CD4-positive, alpha-beta memory T cell (primary cell): ENCODE measurements around the gene OR8J3. TPM values are rescaled to one million over a fixed set of nuclear protein-coding genes. Genes with fewer than 3 reads are reported as not detected.

Experiments
- CTCF ChIA-PET: fragments of 350-600 bp; sonication (Branson Sonifier 250); formaldehyde crosslinking; loops from one replicate; lab custom pipeline; 2021; ENCODE audit warnings: inconsistent platforms; ENCODE audit not compliant: partially characterized antibody; lab: Charles Lee
- POLR2A ChIA-PET: fragments of 350-600 bp; sonication (Branson Sonifier 250); formaldehyde crosslinking; loops from one replicate; lab custom pipeline; 2021; ENCODE audit not compliant: partially characterized antibody; lab: Charles Lee
- DNase-seq, 5 donors: peaks; one replicate each; pipeline versions ENCODE4 v3.0.0 to v3.0.0-alpha.2; 2020 to 2022; ENCODE audit warnings: mixed read lengths in 1 of 5
- H3K27ac ChIP-seq: one replicate; pipeline ENCODE4 v1.7.0; 2013; ENCODE audit warnings: low read depth, low read length
- H3K27me3 ChIP-seq: 2 replicates; pipeline ENCODE4 v1.7.0; 2013; ENCODE audit warnings: mild to moderate bottlenecking, low read length, moderate library complexity; ENCODE audit not compliant: insufficient read depth
- H3K36me3 ChIP-seq: 2 replicates; pipeline ENCODE4 v1.7.0; 2013; ENCODE audit warnings: mild to moderate bottlenecking, low read length, moderate library complexity; ENCODE audit not compliant: insufficient read depth
- H3K4me1 ChIP-seq: 2 replicates; pipeline ENCODE4 v1.7.0; 2013; ENCODE audit warnings: mild to moderate bottlenecking, low read length, moderate library complexity; ENCODE audit not compliant: insufficient read depth
- H3K4me3 ChIP-seq, 2 donors: one replicate each; pipeline ENCODE4 v1.7.0; 2013; ENCODE audit warnings: low read length in 2 of 2, mild to moderate bottlenecking in 1 of 2
- H3K9me3 ChIP-seq, 2 donors: one replicate each; pipeline ENCODE4 v1.7.0; 2013; ENCODE audit warnings: low read length in 2 of 2, control low read depth in 1 of 2; ENCODE audit not compliant: control insufficient read depth in 1 of 2
- H3K27ac Mint-ChIP-seq, 7 donors: one replicate each; pipeline ENCODE4 v1.8.0; 2020 to 2021; ENCODE audit warnings: mixed read lengths in 7 of 7, mild to moderate bottlenecking in 6 of 7, inconsistent platforms in 3 of 7, moderate library complexity in 3 of 7
- H3K27me3 Mint-ChIP-seq, 2 donors: one replicate each; pipeline ENCODE4 v1.8.0; 2020 to 2021; ENCODE audit warnings: mixed read lengths in 2 of 2
- H3K36me3 Mint-ChIP-seq, 2 donors: one replicate each; pipeline ENCODE4 v1.8.0; 2020 to 2021; ENCODE audit warnings: mixed read lengths in 2 of 2, inconsistent platforms in 1 of 2, mild to moderate bottlenecking in 1 of 2
- H3K4me1 Mint-ChIP-seq, 4 donors: one replicate each; pipeline ENCODE4 v1.8.0; 2020 to 2021; ENCODE audit warnings: mixed read lengths in 4 of 4, mild to moderate bottlenecking in 1 of 4
- H3K4me3 Mint-ChIP-seq, 8 donors: one replicate each; pipeline ENCODE4 v1.8.0; 2020 to 2021; ENCODE audit warnings: mixed read lengths in 8 of 8, mild to moderate bottlenecking in 7 of 8, moderate library complexity in 6 of 8, inconsistent platforms in 3 of 8
- H3K9me3 Mint-ChIP-seq, 8 donors: one replicate each; pipeline ENCODE4 v1.8.0; 2020 to 2021; ENCODE audit warnings: mixed read lengths in 8 of 8, mild to moderate bottlenecking in 5 of 8, inconsistent platforms in 3 of 8, moderate library complexity in 1 of 8
- intact Hi-C: fragments of 100-400 bp; cut with micrococcal nuclease; formaldehyde crosslinking; loops from one replicate; pipeline ENCODE4 v1.15.1; 2023
- polyA plus RNA-seq, 2 donors: library from polyadenylated mRNA; unstranded; fragments of 300-500 nt; fragmentation: Illumina TruSeq; gene quantifications; one replicate each; pipeline ENCODE4 v1.2.3, GENCODE V29; 2021
- total RNA-seq, 2 experiments: library from RNA; stranded (reverse); gene quantifications; one replicate each; pipeline ENCODE4 v1.2.3, GENCODE V29; 2021

Gene OR8J3
- not detected for total RNA-seq
- polyA plus RNA-seq: not detected

GRCh38 chr11:56140151-56140661 lies at the start of gene OR8J3:
TSS of gene OR8J3 (minus strand) at chr11:56140201. CDS start at chr11:56137718, 2,483 bp downstream.
- Mint-ChIP-seq H3K4me1 (no peaks in the 10 kb centered on the region), H3K27ac (no peak within 1 kb of the TSS), H3K36me3 (no peaks in the 10 kb centered on the region), H3K27me3 (no peaks in the 10 kb centered on the region), H3K4me3 (no peak within 1 kb of the TSS), H3K9me3 (peaks cover 0 to 23% (median 15%) of the 10 kb centered on the region in 8 donors)
- ChIA-PET CTCF (no interaction called here), POLR2A (no interaction called here)
- H3K9me3 ChIP-seq: no peaks in the 10 kb centered on the region
- H3K4me3 ChIP-seq: no peak within 1 kb of the TSS
- intact Hi-C loops: no loop called here
- H3K27ac ChIP-seq: no peak within 1 kb of the TSS
- no peak for DNase-seq
- H3K4me1 ChIP-seq: no peaks in the 10 kb centered on the region
- H3K36me3 ChIP-seq: no peaks in the 10 kb centered on the region
- H3K27me3 ChIP-seq: no peaks in the 10 kb centered on the region

DNA sequence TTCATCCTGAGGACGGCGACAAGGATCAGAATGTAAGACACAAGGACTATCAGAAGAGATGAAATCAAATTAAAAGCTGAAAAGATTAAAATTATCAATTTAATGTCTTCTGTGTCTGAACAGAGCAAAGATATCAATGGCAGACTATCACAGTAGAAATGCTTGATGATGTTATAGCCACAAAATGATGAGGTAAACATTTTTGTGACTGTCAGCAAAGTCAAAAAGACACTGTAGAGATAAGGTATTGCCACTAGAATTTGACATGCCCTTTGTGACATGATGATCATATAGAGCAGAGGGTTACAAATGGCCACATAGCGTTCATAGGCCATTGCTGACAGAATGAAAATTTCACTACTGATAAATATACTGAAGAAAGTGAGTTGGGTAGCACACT lies 48.6 kb upstream of the OR8J3 start:
- no peaks in the 10 kb centered on the region for H3K9me3 ChIP-seq
- H3K4me3 Mint-ChIP-seq: no peak overlapping the region
- peak overlapping the region in 1 of 7 donors; percentile 24 for H3K27ac Mint-ChIP-seq
- H3K9me3 Mint-ChIP-seq: peaks cover 0 to 17% (median 13%) of the 10 kb centered on the region in 8 donors
- intact Hi-C loops: no loop called here
- no peaks in the 10 kb centered on the region for H3K27me3 Mint-ChIP-seq
- no peak overlapping the region for H3K27ac ChIP-seq
- H3K4me1 ChIP-seq: no peaks in the 10 kb centered on the region
- no peaks in the 10 kb centered on the region for H3K36me3 Mint-ChIP-seq
- no peaks in the 10 kb centered on the region for H3K27me3 ChIP-seq
- CTCF ChIA-PET: no interaction called here
- POLR2A ChIA-PET: no interaction called here
- no peaks in the 10 kb centered on the region for H3K4me1 Mint-ChIP-seq
- DNase-seq: no peak
- H3K36me3 ChIP-seq: no peaks in the 10 kb centered on the region
- H3K4me3 ChIP-seq: no peak overlapping the region

GRCh38 chr11:56183459-56183858 lies 43.5 kb upstream of the OR8J3 start:
- H3K9me3 ChIP-seq: peaks cover 0 to 8% of the 10 kb centered on the region in 2 donors
- no peaks in the 10 kb centered on the region for H3K36me3 Mint-ChIP-seq
- no peak overlapping the region for H3K27ac ChIP-seq
- no peaks in the 10 kb centered on the region for H3K27me3 Mint-ChIP-seq
- ChIA-PET POLR2A (no interaction called here), CTCF (no interaction called here)
- no peak overlapping the region for H3K4me3 ChIP-seq
- no peaks in the 10 kb centered on the region for H3K4me1 Mint-ChIP-seq
- intact Hi-C loops: no loop called here
- H3K9me3 Mint-ChIP-seq: peaks cover 3 to 31% (median 17%) of the 10 kb centered on the region in 8 donors
- H3K27me3 ChIP-seq: no peaks in the 10 kb centered on the region
- H3K4me1 ChIP-seq: no peaks in the 10 kb centered on the region
- no peaks in the 10 kb centered on the region for H3K36me3 ChIP-seq
- no peak overlapping the region for H3K27ac Mint-ChIP-seq
- no peak overlapping the region for H3K4me3 Mint-ChIP-seq
- DNase-seq: no peak

DNA sequence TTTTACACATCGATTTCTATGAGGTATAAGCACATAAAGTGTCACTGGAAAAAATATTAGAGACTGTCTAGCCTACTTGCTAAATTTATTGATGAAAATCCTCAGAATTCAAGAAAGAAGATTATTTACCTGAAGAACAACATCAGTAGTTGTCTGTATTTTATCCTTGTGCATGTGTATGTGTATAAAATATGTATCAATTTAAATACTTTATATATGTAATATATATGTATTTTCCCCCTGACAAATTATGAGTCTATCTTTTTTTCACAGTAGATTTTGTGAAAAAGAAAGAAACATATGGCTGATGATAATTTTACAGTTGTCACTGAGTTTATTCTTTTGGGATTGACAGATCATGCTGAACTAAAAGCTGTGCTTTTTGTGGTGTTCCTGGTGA lies 36.3 kb upstream of the OR8J3 start, which contains the start of gene OR5J2:
TSS of gene OR5J2 (plus strand) at position 301 of the 400 bp plus-strand sequence. CDS start at position 301, 0 bp downstream.
- H3K27ac Mint-ChIP-seq: no peak within 1 kb of the TSS
- DNase-seq: no peak
- Histone ChIP-seq H3K27me3 (no peaks in the 10 kb centered on the region), H3K36me3 (no peaks in the 10 kb centered on the region), H3K9me3 (peaks cover 0 to 12% of the 10 kb centered on the region in 2 donors), H3K4me3 (no peak within 1 kb of the TSS), H3K4me1 (no peaks in the 10 kb centered on the region), H3K27ac (no peak within 1 kb of the TSS)
- no peaks in the 10 kb centered on the region for H3K36me3 Mint-ChIP-seq
- H3K27me3 Mint-ChIP-seq: no peaks in the 10 kb centered on the region
- POLR2A ChIA-PET: no interaction called here
- H3K4me3 Mint-ChIP-seq: no peak within 1 kb of the TSS
- H3K9me3 Mint-ChIP-seq: peaks cover 3 to 32% (median 16%) of the 10 kb centered on the region in 8 donors
- CTCF ChIA-PET: no interaction called here
- intact Hi-C loops: no loop called here
- no peaks in the 10 kb centered on the region for H3K4me1 Mint-ChIP-seq

- POLR2A ChIA-PET: no interaction called here
- Mint-ChIP-seq H3K9me3 (peaks cover 0 to 25% (median 17%) of the 10 kb centered on the region in 8 donors), H3K36me3 (no peaks in the 10 kb centered on the region), H3K4me1 (no peaks in the 10 kb centered on the region), H3K27ac (no peak overlapping the region), H3K27me3 (no peaks in the 10 kb centered on the region), H3K4me3 (no peak overlapping the region)
- no peaks in the 10 kb centered on the region for H3K36me3 ChIP-seq
- CTCF ChIA-PET: no interaction called here
- no peaks in the 10 kb centered on the region for H3K4me1 ChIP-seq
- H3K4me3 ChIP-seq: no peak overlapping the region
- no peak overlapping the region for H3K27ac ChIP-seq
- DNase-seq: no peak
- intact Hi-C loops: no loop called here
- peaks cover 0 to 4% of the 10 kb centered on the region in 2 donors for H3K9me3 ChIP-seq
- no peaks in the 10 kb centered on the region for H3K27me3 ChIP-seq
These were observed 32.3 kb upstream of the OR8J3 start for GRCh38 chr11:56172256-56172830.

- Histone ChIP-seq H3K27me3 (no peaks in the 10 kb centered on the region), H3K27ac (no peak overlapping the region), H3K9me3 (no peaks in the 10 kb centered on the region), H3K4me3 (no peak overlapping the region), H3K36me3 (no peaks in the 10 kb centered on the region), H3K4me1 (no peaks in the 10 kb centered on the region)
- Mint-ChIP-seq H3K9me3 (peaks cover 0 to 24% (median 9%) of the 10 kb centered on the region in 8 donors), H3K36me3 (no peaks in the 10 kb centered on the region), H3K4me3 (no peak overlapping the region), H3K27ac (no peak overlapping the region), H3K27me3 (no peaks in the 10 kb centered on the region), H3K4me1 (no peaks in the 10 kb centered on the region)
- ChIA-PET POLR2A (no interaction called here), CTCF (no interaction called here)
- no peak for DNase-seq
- intact Hi-C loops: no loop called here
These were observed 23.8 kb upstream of the OR8J3 start for GRCh38 chr11:56163804-56164203.

DNA sequence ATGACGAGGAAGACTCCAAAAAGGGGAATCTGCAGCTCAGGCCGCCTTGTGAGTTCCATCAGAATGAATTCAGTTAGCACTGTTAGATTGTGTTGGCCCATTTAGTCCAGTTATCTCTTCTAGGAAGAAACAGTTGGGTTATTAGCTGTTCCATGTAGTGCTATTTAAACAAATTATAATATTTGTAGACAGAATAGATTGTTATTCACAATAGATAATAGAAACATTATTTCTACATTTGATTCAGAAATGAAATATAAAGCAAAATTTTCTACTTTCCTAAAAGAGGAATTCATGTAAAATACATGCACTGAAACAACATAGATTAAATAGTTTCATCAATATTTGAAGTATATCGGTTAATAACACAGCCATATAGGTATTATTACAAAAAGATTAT lies 20.2 kb upstream of the OR8J3 start, which contains the start of gene OR8K5:
TSS of gene OR8K5 (minus strand) at position 101 of the 400 bp plus-strand sequence. CDS start at position 101, 0 bp downstream.
- Mint-ChIP-seq H3K36me3 (no peaks in the 10 kb centered on the region), H3K4me1 (no peaks in the 10 kb centered on the region), H3K27ac (no peak within 1 kb of the TSS), H3K9me3 (peaks cover 0 to 33% (median 15%) of the 10 kb centered on the region in 8 donors), H3K4me3 (no peak within 1 kb of the TSS), H3K27me3 (no peaks in the 10 kb centered on the region)
- Histone ChIP-seq H3K9me3 (no peaks in the 10 kb centered on the region), H3K4me1 (no peaks in the 10 kb centered on the region), H3K36me3 (no peaks in the 10 kb centered on the region), H3K27me3 (no peaks in the 10 kb centered on the region), H3K4me3 (no peak within 1 kb of the TSS), H3K27ac (no peak within 1 kb of the TSS)
- no peak for DNase-seq
- intact Hi-C loops: no loop called here
- POLR2A ChIA-PET: no interaction called here
- CTCF ChIA-PET: no interaction called here
